COLO668 (cell line): ENCODE data around the gene REX1BD.
A peak's percentile ranks its signal among the peaks of the same experiment; 100 is the strongest.
"Not testable (repeated sequence)": the region's sequence is repeated elsewhere in the genome, so short reads cannot be mapped to it uniquely, and the experiment has no call there.

Source experiments
- DNase-seq: peaks from one replicate; lab custom pipeline; 2025; ENCODE audit not compliant: unreplicated experiment; lab: John Stamatoyannopoulos, UW

REX1BD gene

DNA sequence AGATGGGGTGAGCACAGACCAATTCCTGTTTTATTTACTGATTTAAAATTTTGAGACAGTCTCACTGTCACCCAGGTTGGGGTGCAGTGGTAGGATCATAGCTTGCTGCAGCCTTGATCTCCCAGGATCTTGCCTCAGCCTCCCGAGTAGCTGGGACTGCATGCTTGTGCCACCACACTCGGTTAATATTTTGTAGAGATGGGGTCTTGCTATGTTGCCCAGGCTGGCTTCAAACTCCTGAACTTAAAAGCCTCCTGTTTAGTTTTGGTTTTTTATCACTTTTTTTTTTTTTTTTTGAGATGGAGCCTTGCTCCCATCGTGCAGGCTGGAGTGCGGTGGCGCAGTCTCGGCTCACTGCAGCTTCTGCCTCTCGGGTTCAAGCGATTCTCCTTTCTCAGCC lies 12.2 kb upstream of the REX1BD start:
- DNase-seq: no peak

DNA sequence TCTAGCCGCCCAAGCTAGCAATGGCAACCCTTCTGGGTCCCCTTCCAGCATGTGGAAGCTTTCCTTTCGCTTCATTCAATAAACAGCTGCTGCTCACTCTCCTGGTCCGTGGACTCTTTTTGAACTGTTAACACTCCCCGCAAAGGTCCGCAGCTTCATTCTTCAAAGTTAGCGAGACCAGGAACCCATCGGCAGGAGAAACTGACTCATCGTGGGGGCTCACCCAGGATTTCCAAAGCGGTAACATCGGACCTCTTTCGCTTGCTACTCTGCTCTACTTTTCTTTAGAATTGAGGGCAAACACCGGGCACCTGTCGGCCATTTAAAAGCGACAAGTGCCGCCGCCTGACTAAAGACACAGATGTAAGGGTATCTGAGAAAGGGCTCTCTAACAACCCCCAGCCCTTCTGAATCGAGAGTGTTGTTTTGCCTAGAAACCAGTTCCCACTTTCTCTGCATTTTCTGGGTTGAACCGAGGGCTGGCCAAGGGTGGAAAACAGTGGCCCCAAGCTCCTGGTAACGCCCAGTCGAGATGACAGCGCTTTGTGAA lies 11.2 kb upstream of the REX1BD start:
- no peak for DNase-seq

DNA sequence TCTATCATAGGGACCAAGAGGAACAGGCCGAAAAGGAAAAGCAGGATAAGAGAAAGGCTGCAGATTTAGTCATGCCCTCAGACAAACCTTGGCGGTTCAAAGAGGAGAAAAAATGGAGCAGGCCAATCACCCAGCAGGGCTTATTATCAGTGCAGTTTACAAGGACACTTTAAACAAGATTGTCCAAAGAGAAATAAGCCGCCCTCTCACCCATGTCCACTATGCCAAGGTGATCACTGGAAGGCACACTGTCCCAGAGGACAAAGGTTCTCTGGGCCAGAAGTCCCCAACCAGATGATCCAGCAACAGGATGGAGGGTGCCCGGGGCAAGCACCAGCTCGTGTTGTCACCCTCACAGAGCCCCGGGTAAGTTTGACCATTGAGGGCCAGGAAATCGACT lies 8.3 kb upstream of the REX1BD start:
- DNase-seq: no peak

DNA sequence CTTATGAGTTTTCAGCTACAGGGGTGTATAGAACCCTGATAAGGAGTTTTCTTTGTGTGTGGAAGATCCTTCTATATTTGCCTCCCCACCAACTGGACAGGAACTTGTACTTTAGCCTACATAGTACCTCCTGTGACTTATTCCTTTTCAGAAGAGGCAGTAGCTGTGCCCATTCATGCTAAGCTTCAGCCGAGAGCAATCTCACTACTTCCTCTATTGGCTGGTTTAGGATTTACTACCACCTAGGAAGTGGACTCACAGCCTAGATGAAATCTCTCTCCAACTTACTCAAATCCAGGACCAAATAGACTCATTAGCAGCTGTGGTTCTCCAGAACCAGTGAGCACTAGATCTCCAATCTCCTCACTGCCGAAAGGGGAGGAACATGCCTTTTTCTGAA lies 2.3 kb upstream of the REX1BD start:
- no peak for DNase-seq

DNA sequence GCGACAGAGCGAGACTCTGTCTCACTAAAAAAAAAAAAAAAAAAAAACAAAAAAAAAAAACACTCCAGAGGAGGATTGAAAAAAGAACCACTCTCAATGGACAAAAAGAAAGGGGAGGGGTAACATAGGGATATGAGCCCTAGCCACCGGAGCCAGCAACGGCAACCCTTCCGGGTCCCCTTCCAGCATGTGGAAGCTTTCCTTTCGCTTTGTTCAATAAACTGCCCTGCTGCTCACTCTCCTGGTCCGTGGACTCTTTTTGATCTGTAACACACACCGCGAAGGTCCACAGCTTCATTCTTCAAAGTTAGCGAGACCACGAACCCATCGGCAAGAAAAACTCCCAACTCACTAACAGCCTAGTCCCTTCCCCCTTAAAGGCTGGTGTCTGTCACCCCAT lies 1.0 kb upstream of the REX1BD start:
- no peak for DNase-seq

DNA sequence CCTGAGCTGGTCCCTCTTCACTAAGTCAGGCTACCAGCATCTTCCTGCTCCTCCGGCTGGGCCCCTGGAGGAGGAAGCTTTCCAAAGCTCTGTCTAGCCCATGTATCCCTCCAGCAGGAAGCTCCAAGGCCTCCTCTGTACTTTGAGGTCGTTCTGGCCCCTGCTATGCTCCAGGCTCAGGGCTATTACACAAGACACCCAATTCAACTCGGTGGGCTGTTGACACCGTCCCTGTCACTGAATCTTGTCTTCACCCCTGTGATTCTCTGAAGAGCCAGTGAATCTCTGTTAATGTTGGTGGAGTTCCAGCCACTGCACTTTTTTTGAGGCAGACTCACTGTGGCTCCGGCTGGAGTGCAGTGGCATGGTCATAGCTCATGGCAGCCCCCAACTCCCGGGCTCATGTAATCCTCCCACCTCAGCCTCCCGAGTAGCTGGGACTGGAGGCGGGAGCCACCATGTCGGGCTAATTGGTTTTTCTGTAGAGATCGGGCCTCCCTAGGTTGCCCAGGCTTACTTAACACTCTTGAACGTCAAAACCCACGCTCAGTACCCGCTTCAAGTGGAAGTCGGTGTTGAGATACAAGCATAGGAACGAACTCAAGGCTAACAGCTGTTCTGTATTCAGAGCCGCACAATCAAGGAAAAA lies 512 bp upstream of the REX1BD start:
- no peak for DNase-seq

DNA sequence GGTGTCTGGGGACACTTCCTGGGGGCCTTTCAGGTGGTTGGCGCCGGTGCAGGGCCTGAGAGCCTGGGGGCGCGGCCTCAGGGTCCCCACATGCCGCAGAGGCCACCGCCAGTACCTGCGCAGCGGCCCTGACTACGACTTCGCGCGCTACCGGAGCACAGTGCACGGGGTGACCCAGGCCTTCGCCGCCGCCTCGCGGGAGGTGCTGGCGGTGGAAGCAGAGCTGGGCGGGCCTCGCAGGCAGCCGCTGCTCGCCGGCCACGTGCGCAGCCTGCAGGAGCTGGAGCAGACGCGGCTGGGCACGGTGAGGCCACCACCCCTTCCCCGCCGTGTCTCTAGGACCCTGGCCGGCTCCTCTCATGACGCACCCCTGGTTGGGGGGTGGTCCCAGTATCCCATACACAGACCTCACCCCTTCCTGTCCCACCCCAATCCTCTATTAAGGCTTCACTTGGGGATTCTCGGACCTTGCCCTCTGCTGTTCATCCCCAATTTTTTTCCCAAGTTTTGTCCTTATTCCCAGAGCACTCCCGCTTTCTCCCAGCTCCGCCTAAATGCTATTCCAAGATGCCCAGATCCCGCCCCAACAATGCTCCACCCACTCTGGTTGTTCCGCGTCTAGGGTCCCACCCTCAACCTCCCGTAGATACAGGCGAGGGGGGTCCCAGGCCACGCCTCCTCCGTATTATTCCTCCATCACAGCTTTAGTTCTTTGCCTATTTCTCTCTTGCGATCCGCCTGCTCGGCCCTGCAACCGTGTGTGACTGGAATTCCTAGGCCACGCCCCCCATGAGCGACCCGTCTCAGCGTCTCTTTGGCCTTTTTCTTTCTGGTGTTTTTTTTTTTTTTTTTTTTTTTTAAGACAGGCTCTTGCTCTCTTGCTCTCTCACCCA lies 1.0 kb downstream of the REX1BD start:
- DNase-seq: peak; percentile 86

DNA sequence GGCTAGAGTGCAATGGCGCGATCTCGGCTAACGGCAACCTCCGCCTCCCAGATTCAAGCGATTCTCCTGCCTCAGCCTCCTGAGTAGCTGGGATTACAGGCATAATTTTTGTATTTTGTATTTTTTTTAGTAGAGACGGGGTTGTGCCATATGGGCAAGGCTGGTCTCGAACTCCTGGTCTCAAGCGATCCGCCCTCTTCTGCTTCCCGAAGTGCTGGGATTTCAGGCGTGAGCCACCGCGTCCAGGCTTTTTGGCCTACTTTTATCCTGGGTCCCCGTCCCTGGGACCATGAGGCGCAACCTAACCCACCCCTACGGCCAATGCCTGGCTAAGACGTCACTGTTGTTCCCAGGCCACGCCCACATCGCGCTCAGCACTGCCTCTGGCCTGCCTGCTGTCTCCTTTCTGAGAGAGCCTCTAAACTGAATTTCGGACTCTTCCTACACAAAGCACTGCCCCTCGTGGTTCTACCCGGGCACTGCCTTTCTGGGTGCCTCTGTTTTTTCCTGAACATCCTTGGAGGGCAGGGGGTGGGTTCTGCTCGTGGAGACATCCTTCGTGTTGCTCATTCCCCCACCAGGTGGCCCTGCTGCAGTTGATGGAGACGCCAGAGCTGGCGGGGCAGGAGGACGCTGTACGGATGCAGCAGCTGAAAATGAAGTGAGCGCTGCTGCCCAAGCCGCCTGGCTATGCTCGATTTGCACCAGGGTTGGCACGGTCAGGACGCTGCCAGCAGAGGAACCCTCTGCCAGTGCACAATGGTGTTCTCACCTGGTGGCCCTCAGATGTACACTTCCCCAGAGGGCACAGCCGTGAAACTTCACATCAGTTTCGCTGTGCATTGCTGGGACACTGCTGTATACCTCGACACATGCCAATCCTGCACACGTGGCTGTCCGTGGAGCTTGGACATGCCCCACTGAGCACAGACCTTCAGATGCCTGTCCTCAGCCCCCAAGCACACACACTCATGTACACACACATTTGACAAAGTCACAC lies 2.0 kb downstream of the REX1BD start:
- DNase-seq: no peak

DNA sequence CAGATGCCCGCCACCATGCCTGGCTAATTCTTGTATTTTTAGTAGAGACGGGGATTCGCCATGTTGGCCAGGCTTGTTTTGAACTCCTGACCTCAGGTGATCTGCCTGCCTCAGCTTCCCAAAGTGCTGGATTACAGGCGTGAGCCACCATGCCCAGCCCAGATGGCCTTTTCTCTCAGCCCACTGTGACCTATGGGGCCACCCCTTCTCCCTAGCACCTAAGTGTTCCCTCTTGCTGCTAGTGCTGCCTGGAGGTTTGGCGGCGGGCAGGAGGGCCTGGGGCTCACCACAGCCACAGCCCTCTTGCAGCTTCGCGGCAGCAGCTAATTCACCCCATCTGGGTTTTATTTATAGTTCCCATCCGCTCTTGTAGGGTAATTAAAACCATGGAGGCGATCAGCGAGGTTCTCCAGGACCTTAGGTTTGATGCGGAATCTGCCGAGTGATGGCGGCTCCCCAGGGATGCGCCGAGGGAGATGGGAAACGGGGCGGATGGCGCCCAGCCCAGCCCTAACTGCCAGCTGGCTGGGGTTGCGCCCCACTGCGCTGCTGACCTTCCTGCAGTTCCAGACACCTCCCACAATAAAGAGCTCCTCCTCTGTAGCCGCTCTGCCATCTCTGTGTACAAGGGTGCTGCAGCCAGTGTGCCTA lies 3.3 kb downstream of the REX1BD start:
- DNase-seq: no peak

DNA sequence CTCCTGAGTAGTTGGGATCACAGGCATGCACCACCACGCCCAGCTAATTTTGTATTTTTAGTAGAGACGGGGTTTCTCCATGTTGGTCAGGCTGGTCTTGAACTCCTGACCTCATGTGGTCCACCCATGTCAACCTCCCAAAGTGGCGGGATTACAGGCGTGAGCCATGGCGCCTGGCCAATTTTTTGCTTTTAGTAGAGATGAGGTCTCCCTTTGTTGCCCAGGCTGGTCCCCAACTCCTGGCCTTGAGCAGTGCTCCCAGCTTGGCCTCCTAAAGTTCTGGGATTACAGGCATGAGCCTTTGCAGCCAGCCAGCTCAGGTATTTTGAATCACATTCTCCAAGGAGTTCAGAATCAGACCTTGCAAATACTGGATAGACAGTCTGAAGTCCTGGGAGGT lies 4.1 kb downstream of the REX1BD start:
- not testable (repeated sequence) for DNase-seq

DNA sequence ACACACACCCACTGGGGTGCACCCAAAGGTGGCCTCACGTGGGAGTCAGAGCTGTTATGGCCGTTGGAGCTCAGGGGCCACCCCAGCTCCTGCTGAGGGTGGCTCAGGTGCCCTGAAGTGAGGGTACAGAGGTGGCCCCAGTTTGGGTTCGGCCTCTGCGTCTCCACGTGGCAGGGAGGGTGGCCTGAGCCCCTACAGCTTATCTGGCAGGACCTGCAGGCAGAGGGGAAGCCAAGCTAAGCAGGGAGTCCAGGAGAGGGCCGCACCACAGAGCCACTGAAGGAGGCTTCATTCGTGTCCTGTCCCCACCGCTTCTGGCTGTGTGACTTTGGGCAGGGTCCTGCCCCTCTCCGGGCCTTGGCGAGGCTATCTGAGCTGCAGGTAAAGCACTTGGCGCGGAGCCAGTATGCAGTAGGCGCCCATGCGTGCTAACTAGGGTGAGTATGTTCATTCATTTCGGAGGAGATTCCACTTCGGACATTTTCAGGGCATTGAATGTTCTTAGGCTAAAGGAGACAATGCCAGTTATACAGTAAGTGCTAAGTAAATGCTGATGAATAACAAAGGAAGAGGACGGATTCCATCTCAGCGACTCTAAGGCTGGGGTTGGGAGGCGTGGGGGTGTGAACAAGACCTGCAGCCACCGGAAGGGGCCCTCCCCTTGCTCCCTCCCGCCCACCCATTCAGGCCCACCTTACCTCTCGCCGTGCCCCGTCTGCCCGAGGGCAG lies 4.9 kb downstream of the REX1BD start:
- peak; percentile 11 for DNase-seq

DNA sequence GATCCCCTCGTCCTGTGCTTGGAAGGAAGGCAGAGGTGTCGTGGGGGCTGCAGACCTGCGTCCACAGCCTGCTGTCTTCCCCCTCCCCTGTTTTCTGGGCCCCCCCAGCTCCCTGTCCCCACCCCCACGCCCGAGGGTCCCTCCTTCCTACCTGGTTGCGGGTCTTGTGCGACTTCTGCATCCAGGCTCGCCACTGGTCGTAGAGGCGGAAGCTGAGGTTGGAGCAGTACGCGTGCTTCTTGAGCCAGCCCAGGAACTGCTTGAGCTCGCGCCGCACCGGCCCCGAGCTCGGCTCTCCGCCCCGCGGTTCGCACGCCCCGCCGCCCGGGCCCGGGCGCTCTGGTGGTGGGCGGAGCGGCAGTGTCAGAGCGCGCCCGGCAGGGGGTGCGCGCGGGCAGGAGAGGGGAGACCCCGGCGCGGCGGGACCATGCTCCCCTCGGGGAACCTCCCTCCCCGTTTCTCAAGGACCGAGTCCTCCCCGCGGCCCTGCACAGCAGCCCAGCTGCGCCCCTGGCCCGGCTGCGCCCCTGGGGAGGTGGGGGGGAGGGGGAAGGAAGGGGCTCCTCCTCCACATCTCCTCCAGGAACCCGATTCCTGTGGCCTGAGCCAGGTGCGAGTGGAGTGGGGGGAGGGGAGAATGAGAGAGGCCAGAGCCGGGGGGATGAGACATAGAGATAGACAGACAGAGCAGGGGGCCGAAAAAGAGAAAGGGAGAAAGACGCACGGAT lies 5.7 kb downstream of the REX1BD start:
- DNase-seq: peak; percentile 74

DNA sequence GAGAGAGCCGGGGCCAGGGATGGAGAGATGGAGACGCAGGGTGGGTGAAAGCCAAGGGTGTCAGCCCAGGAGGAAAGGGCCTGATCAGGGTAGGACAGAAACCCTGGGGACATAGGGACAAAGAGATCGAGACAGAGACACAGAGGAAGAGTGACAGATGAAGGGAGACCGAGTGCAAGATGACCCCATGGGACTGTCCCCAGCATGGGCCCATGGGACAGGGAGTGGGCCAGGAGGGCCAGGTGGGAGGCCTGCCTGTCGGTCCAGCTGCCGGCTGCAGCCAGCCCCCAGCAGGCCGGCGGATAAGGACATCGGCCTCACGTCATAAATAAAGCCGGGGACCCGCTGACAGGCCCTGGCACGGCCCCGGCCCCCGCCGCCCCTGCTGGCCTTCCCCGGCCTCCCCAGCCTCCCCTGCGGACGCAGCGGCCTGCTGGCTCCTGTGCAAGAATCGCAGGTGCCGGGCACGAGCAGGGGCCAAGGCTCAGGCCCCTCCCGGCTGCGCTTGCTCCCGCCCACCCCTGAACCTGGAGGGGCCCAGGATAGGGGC lies 6.3 kb downstream of the REX1BD start:
- DNase-seq: peak; percentile 19

DNA sequence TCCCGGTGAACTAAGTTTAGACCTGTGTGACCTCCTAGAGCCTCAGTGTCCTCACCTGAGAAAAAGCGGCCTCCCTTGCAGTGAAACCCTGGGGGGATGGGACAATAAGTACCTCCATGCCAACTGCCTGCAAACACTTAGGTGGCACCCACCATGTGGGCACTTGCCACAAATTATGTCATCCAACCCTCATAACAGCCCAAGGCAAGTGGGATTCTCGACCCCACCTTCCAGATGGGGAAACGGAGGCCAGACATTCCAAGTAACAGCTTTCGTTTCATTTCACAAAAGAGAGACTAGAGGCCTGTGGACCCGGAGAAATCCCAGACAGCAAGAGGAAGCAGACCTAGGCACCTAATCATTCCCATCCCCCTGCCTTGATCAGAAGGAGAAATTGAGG lies 6.9 kb downstream of the REX1BD start:
- no peak for DNase-seq

DNA sequence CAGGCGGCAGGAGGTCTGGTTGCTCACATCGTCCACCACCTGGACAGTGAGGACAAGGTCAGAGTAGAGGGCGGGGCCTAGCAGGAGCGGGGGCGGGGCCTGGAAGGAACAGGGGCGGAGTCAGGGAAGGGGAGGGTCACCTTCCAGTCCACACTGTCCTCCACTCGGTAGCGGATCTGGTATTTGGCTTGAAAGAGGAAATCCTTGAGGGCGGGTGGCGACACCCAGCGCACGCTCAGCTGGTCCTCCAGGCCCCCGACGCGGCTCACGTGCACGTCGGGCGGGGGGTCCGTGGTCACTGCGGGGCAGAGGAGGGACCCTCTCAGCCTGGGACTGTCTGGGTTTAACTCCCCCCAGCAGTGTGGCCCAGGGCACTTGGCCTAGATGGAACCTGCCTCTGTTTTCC lies 8.2 kb downstream of the REX1BD start:
- peak; percentile 49 for DNase-seq

DNA sequence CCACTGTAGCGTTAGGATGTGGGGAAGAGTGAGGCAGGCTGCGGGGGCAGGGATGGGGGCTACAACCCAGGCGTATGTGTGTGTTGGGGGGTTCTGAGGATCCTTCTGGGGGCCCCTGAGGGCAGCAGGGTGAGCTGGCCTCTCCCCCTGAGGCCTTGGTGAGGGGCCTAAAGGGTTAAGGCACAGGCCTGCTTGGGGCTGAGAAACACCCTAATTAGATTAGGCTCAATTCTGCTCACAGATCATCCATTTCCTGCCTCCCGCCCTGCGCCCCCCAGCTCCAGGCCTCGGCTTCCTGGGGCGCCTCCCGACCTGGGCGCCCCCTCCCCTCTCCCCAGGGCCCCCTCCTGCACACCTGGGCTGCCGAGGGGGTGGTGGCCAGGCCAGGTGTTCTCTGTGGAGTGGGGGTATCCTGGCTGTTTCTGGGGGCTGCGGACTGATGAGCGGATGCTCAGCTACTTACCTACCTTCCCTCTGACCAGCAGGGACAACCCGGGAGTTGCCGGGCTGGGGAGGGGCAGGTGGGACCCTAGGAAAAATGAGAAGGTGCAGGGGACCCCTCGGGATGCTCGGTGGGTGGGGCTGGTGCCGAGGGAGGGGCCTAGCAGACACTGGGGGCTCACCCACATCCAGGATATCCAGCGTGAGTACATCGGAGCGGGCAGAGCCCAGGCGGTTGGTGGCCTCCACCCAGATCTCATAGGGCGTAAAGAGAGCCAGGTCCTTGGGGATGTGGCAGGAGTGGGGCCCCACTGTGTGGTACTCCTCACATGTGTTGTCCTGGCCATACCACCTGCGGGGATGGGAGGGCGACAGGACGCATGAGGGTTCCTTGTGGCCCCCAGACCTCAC lies 9.4 kb downstream of the REX1BD start:
- no peak for DNase-seq

DNA sequence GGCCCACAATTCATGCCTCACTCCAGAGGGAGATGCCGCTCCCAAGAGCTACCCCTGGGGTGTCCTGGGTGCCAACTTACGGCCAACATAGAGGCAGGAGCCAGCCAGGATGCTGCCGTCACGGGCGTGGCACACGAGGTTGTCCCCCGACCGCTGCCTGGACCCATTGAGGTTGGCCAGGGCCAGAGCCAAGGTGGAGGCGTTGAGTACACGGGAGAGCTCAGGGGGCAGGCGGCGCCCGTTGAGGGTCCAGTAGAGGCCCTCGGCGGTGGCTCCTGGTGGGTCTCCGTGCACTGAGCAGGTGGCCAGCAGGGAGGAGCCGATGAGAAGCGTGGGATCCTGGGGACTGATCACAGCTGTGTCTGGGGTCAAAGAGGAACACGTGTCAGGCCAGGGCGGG lies 10.9 kb downstream of the REX1BD start:
- no peak for DNase-seq
